Activated T-helper 2 cell treated with anti-CD3 and anti-CD28 coated beads, Interferon-gamma antibody, Interleukin-2, Interleukin-4, amounts not matched to agents 10 μg/mL and 5 μg/mL and 100 μg/mL, durations not matched to agents 14 hours and 24 hours and 36 hours (primary cell): ENCODE data around the gene TCAP. TPM values are rescaled to one million over a fixed set of nuclear protein-coding genes. Genes with fewer than 3 reads are reported as not detected.

Experiments
- DNase-seq: peaks from one replicate; pipeline ENCODE4 v3.0.0; 2021; ENCODE audit warnings: low spot score
- H3K27ac Mint-ChIP-seq: one replicate; pipeline ENCODE4 v1.8.0; 2021; ENCODE audit warnings: mixed read lengths
- H3K27me3 Mint-ChIP-seq: one replicate; pipeline ENCODE4 v1.8.0; 2021; ENCODE audit warnings: low read depth, mixed read lengths
- H3K36me3 Mint-ChIP-seq: one replicate; pipeline ENCODE4 v1.8.0; 2021; ENCODE audit warnings: low read depth, mixed read lengths
- H3K4me1 Mint-ChIP-seq: one replicate; pipeline ENCODE4 v1.8.0; 2021; ENCODE audit warnings: low read depth, mixed read lengths
- H3K4me3 Mint-ChIP-seq: one replicate; pipeline ENCODE4 v1.8.0; 2021; ENCODE audit warnings: low read depth, mild to moderate bottlenecking, moderate library complexity, mixed read lengths
- H3K9me3 Mint-ChIP-seq: one replicate; pipeline ENCODE4 v1.8.0; 2021; ENCODE audit warnings: mixed read lengths
- intact Hi-C: fragments of 100-400 bp; cut with micrococcal nuclease; formaldehyde crosslinking; loops from one replicate; pipeline ENCODE4 v1.15.1; 2023
- total RNA-seq: library from RNA; stranded (reverse); gene quantifications from 2 replicates; pipeline ENCODE4 v1.2.3, GENCODE V29; 2022

The TCAP gene, protein sequence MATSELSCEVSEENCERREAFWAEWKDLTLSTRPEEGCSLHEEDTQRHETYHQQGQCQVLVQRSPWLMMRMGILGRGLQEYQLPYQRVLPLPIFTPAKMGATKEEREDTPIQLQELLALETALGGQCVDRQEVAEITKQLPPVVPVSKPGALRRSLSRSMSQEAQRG
- 0.76 and 0.87 TPM in 2 replicates for total RNA-seq

DNA sequence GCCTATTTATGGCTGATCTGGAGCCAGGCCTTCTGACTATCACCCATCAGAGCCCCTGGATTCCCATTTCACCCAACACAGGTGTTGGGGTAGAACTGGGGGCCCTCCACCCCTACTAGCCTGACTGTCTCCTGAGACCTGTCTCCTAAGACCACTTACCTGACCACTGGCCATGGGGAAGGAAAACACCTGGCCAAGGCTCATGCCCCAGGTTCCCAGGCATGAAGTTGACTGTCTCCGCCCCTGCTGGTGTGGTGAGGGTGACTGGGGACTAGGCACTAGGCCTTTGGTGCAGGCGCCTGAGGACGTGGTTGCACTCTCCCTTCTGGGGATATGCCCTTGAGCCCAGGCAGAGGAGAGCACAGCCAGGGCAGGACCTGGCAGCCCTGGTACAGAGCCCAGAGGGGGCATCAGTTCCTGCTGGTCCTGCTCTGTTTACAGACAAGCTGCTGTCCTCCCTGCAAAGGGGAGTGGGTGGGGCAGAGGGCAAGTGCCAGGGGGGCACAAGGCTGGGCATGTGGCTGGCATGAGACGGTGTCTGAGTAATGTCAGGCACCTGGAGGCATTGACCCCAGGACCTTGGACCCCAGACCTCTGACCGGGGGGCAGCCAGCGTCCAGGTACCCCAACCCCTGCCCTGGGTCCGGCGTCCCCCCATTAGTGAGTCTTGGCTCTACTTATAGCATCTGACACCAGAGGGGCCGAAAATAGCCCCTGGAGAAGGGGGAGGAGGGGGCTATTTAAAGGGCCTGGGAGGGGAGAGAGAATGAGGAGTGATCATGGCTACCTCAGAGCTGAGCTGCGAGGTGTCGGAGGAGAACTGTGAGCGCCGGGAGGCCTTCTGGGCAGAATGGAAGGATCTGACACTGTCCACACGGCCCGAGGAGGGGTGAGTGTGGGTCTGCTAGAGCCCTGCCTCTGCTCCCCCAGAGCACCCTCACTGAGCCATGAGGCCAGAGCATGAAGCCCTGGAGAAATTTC, at the start of gene TCAP:
TSS of gene TCAP (plus strand) at position 769 of the 981 bp plus-strand sequence. CDS start at position 780, 11 bp downstream.
- Mint-ChIP-seq H3K4me1 (peaks cover 4% of the 10 kb centered on the region), H3K36me3 (peaks cover 12% of the 10 kb centered on the region), H3K27me3 (peaks cover 18% of the 10 kb centered on the region), H3K27ac (no peak within 1 kb of the TSS), H3K4me3 (no peak within 1 kb of the TSS), H3K9me3 (no peaks in the 10 kb centered on the region)
- no peak for DNase-seq
- intact Hi-C loops: no loop called here

DNA sequence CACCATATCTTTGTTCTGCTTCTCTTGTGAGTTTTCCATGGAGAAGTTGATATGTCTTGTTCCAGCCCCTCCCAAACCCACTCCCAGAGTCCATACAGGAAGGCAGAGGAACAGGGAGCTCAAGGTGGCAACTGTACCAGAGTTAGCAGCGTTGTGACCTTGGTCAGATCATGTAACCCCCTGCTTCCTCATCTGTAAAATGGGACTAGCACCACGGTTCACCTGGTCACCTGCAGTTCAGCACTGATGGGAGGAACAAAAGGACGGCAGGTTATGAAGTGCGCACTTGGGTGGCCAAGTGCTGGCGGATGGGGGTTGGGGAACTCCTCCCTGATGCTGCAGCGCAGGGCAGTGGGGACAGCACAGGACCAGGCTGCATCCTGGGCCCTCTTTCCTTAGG, 49.7 kb upstream of the TCAP start:
- no peak overlapping the region for H3K27ac Mint-ChIP-seq
- intact Hi-C loops: no loop called here
- H3K9me3 Mint-ChIP-seq: no peaks in the 10 kb centered on the region
- H3K36me3 Mint-ChIP-seq: no peaks in the 10 kb centered on the region
- no peak overlapping the region for H3K4me3 Mint-ChIP-seq
- DNase-seq: no peak
- peaks cover 45% of the 10 kb centered on the region for H3K27me3 Mint-ChIP-seq
- H3K4me1 Mint-ChIP-seq: no peaks in the 10 kb centered on the region

DNA sequence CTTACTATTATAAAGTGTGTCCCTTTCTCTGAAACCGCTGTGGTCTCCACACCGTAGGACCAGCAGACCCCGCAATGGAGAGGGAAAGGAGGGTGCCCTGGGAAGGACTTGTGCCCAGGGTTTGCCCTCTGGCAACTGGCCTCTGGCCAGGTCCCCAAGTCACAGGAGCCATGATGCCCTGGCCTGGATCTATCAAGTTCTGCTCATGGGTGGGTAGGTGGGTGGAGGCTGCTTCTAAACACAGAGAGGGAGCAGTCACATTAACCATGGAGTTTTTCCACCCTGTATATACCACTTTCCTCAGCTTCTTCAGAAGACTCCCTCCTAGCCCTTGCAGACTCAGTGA, 48.1 kb upstream of the TCAP start:
- H3K9me3 Mint-ChIP-seq: no peaks in the 10 kb centered on the region
- intact Hi-C loops: no loop called here
- peak overlapping the region; percentile 50 for H3K4me3 Mint-ChIP-seq
- H3K36me3 Mint-ChIP-seq: no peaks in the 10 kb centered on the region
- no peak overlapping the region for H3K27ac Mint-ChIP-seq
- peaks cover 41% of the 10 kb centered on the region for H3K27me3 Mint-ChIP-seq
- H3K4me1 Mint-ChIP-seq: peaks cover 2% of the 10 kb centered on the region
- no peak for DNase-seq

DNA sequence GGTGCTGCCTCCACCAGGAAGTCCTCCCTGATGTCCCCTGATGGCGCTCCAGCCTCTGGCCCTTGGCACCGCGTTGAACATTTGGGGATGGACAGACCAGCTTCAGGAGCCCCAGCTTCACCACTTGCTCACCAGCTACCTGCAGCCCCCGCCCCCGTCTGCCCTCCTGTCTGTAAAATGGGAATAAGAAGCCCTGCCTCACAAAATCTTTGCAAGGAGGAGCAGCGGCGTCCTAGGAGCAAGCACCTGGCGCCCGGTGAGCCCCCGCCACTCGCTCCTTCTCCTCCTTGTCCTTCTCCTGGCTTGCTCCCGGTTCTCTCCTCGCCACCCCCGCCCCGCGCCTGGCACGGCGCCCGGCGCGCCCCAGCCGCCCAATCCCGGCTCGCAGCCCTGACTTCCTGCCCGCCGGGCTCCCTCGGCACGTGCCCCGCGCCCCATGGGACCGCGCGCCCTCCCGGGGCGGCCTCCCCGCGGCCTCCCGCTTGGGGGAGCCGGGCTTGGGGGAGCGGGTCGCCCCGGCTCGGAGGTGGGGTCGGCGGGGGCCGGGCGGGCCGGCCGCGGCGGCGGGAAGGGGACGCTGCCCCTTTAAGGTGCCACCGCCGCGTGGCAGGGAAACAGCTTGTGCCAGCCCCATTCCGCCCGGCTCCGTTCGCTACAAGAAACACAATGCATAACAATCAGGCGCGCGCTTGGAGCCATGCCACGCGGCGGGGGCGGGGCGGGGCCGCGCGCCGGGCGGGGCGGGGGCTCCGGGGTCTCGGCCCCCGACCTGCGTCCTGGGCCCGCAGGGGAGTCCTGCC, 47.5 kb upstream of the TCAP start:
- Mint-ChIP-seq H3K27ac (no peak overlapping the region), H3K4me3 (peak overlapping the region; percentile 50), H3K9me3 (no peaks in the 10 kb centered on the region), H3K4me1 (peaks cover 7% of the 10 kb centered on the region), H3K27me3 (peaks cover 41% of the 10 kb centered on the region), H3K36me3 (no peaks in the 10 kb centered on the region)
- DNase-seq: no peak
- intact Hi-C loops: no loop called here

DNA sequence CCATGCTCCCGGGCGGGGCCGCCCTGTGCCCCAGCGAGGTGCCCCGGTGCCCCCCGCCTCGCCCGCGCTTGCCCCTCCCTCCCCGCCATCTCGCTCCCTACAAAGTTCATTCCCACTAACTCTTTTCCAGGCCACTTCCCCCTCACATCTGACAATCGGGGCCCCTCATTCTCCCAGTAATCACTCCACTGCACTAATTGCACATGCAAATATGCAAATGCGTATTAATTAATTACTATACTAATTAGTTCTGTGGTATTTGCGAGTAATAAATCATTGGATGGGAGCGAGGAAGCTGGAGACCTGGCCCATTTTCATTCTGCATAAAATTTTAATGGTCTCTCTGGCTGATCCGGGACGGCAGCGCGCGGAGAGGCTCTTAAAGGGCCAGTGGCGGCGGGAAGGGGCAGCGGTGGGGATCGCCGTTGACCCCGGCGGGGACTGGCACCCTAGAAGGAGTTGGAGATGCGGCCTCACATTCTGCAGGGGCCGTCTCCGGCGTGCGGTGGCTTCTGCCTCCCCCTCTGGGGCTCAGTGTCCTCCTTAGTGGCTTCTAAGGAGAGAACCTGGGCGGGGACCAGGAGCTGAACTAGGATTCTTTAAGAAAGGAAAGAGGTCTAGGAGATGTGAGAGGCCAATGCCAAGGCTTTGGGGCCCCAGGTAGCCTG, 46.8 kb upstream of the TCAP start:
- no peaks in the 10 kb centered on the region for H3K36me3 Mint-ChIP-seq
- H3K27ac Mint-ChIP-seq: no peak overlapping the region
- intact Hi-C loops: no loop called here
- peaks cover 36% of the 10 kb centered on the region for H3K27me3 Mint-ChIP-seq
- H3K4me3 Mint-ChIP-seq: peak overlapping the region; percentile 65
- DNase-seq: no peak
- H3K9me3 Mint-ChIP-seq: no peaks in the 10 kb centered on the region
- H3K4me1 Mint-ChIP-seq: peaks cover 13% of the 10 kb centered on the region

DNA sequence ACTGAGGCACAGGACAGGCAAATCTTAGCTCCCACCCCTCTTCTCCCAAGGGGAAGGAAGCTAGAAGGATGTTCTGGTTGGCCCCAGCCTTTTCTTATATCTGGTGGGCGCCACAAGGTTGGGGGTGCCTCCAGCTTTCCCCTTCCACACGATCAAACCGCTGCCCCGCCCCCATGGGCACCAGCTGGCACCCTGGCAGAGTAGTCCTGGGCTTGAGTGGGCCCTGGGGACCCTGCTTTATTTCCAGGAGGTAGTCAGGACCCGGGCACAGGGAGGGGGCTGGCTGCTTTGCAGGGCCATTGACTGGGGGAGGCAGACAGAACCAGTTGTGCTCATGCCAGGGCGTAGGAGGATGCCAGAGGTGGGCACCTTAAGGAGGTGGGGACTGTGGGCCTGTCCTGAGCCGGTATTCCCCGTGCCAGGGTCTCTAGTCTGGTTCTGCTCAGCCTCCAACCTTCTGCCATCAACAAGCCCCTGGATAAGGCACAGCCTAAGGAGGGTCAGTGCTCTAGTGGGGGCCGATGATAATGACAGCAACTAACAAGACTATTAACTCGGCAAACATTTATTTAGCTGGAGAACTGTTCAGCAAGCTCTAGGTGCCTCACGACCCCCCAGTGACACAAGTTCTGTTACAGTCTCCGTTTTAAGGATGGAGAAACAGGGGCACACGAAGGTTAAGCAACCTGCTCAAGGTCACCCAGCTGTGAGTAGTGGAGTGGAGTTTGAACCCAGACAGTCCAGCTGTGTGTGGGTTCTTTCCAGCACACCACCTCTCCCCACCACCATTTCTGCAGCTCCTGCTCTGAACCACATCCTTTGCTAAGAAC, 46.0 kb upstream of the TCAP start:
- Mint-ChIP-seq H3K4me3 (peak overlapping the region; percentile 17), H3K9me3 (no peaks in the 10 kb centered on the region), H3K36me3 (no peaks in the 10 kb centered on the region), H3K27ac (no peak overlapping the region), H3K27me3 (peaks cover 36% of the 10 kb centered on the region), H3K4me1 (peaks cover 14% of the 10 kb centered on the region)
- intact Hi-C loops: no loop called here
- DNase-seq: no peak

DNA sequence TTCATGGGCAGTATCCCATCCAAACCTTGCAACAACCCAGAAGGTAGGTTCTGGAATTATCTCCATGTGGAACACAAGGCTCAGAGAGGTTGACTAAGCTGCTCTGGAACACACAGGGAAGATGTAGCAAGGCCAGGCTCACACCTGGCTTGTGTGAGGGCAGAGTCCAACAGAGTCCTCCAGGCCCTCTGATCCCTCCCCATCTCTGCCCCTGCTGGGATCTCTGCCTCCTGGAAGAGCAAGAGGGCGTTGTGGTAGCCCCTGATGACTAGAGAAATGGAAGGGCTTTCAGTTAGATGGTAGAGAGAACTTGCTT, 45.4 kb upstream of the TCAP start:
- no peak for DNase-seq
- intact Hi-C loops: loop anchor here (5.0 to 10.0 kb wide), 2 partner anchors 248 to 335 kb away; partner anchors contain the start of gene ZPBP2
- H3K27me3 Mint-ChIP-seq: peaks cover 38% of the 10 kb centered on the region
- peaks cover 14% of the 10 kb centered on the region for H3K4me1 Mint-ChIP-seq
- no peak overlapping the region for H3K27ac Mint-ChIP-seq
- no peak overlapping the region for H3K4me3 Mint-ChIP-seq
- no peaks in the 10 kb centered on the region for H3K9me3 Mint-ChIP-seq
- H3K36me3 Mint-ChIP-seq: no peaks in the 10 kb centered on the region

DNA sequence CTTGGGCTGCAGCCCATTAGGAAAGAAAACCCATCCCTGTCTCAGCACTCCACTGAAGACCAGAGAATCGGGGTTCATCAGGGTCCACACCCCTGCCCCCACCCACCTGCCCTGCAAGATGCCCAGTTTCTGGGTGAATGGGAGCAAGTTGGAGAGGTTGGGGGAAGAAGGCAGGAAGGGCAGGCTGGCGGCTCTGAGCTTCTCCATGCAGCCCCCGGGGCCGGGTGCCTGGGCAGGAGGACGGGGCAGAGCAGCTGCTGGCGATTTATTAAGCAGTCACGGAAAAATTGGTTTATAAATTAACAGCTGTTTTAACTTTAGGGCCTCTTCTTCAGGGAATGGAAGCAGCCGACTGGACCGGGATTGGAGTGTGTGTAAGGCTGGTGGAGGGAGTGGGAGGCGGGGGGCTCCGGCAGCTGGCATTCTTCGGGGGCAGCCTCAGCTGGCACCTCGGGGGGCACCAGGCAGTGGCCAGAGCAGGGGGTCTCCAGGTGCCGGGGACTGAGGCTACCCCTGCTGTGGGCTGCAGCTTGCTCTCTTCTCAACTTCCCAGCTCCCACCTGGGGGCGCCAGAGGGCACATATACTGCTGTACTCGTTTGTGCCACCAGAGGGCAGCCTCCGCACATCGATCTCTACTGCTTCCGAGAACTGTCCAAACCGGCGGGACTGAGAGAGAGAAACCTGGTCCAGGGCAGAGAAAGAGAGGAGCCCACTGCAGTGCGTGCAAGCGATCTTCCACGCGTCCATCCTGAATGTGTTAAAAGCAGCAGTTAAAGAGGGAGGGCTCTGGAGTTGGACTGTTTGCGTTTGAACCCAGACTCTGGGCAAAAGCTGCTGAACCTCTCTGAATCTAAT, 43.4 kb upstream of the TCAP start:
- intact Hi-C loops: loop anchor here (1.0 to 10.0 kb wide), 6 partner anchors 47 to 359 kb away; partner anchors contain the start of genes PNMT, PSMD3 and ZPBP2
- Mint-ChIP-seq H3K27me3 (peaks cover 42% of the 10 kb centered on the region), H3K36me3 (no peaks in the 10 kb centered on the region), H3K4me1 (peaks cover 18% of the 10 kb centered on the region), H3K27ac (peak overlapping the region; percentile 48), H3K9me3 (no peaks in the 10 kb centered on the region), H3K4me3 (peak overlapping the region; percentile 54)
- DNase-seq: peak; percentile 85

DNA sequence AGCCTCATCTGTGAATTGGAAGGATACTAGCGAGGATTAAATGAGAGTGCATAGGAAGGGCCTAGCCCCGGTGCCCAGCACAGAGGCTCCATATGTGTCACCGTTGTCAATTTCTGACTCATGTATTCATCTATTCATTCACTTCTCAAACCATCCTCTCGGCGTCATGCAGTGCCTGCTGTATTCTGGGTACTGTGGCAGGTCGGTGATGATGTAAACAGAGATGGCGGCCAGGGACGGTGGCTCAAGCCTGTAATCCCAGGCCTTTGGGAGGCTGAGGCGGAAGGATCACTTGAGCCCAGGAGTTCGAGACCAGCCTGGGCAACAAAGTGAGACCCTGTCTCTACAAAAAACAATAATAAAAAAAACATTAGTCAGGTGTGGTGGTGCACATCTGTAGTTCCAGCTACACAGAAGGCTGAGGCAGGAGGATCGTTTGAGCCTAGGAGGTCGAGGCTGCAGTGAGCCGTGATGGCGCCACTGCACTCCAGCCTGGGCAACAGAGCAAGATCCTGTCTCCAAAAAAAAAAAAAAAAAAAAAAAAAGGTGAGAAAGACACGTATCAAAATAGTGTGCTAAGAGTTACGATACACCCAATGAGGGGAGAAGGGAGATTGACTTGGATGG, 42.7 kb upstream of the TCAP start:
- Mint-ChIP-seq H3K9me3 (no peaks in the 10 kb centered on the region), H3K36me3 (no peaks in the 10 kb centered on the region), H3K27me3 (peaks cover 41% of the 10 kb centered on the region), H3K4me3 (peak overlapping the region; percentile 54), H3K4me1 (peaks cover 18% of the 10 kb centered on the region), H3K27ac (peak overlapping the region; percentile 48)
- DNase-seq: no peak
- intact Hi-C loops: loop anchor here (1.0 to 10.0 kb wide), 7 partner anchors 12 to 358 kb away; partner anchors contain the start of genes PNMT, PSMD3 and ZPBP2

DNA sequence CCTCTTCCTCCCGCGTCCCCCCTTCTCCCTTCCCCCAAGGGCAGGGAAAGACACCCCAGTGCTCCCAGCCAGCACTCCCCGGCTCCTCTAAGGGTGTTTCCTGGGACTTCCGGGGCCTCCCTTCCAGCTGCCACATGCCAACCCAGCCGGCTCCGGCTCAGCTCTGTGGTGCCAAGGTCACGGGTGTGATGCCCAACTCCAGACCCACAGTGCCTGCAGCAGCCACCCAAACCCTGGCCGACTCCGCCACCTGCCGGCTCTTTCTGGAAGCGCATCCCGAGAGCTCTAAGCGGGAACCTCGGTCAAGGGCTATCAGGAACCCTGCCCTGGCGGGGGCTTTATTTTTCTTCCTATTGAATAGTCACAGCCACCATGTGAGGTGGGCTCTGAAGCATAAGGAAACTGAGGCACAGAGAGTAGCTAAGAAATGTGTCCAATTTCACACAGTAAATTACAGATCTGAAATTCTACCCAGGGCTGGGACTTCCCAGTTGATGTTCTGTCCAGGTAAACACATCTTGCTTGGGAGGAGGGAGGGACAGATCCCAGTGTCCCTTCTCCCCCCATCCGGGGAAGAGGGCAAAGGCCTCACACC, 41.7 kb upstream of the TCAP start:
- H3K9me3 Mint-ChIP-seq: no peaks in the 10 kb centered on the region
- no peak overlapping the region for H3K27ac Mint-ChIP-seq
- no peaks in the 10 kb centered on the region for H3K36me3 Mint-ChIP-seq

More for the DNA sequence above, 41.7 kb upstream of the TCAP start:
- Mint-ChIP-seq H3K4me3 (no peak overlapping the region), H3K27me3 (peaks cover 45% of the 10 kb centered on the region), H3K4me1 (peaks cover 18% of the 10 kb centered on the region)
- intact Hi-C loops: loop anchor here (1.0 to 10.0 kb wide), 5 partner anchors 11 to 331 kb away; partner anchors contain the start of genes PNMT and ZPBP2
- DNase-seq: peak; percentile 79
